Erythroblast (primary cell): Measurements from ENCODE around the gene GABBR2.

Source experiments
- GATA1 ChIP-seq: IDR thresholded peaks from 2 replicates; pipeline ENCODE4 v1.6.1; 2011; ENCODE audit warnings: low read depth, mild to moderate bottlenecking, control low read depth, low read length, moderate library complexity
- POLR2A ChIP-seq: IDR thresholded peaks from 2 replicates; pipeline ENCODE4 v1.6.1; 2011; ENCODE audit warnings: mild to moderate bottlenecking, low read length

GRCh38 chr9:98637381-98637780 lies 71.4 kb downstream of the GABBR2 start:
- TF ChIP-seq POLR2A (no peak), GATA1 (no peak)
